GM12801 (cell line): ENCODE results near the gene PAM16.

Experiments
- TF ChIP-seq, protein P1 (sequence below): IDR thresholded peaks from one replicate; pipeline ENCODE4 v1.5.1; 2011; ENCODE audit warnings: control low read depth; ENCODE audit not compliant: insufficient read length; ENCODE audit errors: extremely low read depth

The PAM16 gene

DNA sequence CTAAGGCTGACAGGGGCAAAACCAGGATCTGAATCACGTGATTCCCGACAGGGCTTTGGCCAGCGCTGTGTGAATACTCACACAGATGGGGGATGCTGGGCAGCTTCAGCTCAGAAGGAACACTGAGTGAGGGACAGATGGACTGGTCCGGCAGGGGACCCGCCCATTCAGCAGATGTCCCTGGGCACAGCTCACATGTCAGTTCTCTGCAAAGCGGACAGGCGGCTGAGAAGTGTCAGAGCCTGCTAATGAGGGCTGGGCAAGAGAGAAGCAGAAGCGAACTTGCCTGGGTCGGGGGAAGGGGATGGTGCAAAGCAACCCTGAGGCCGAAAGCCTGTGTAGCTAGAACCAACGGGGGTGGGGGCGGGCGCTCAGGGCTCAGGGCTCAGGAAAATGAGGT is 47.1 kb downstream of the PAM16 start:
- TF ChIP-seq, protein P1, sequence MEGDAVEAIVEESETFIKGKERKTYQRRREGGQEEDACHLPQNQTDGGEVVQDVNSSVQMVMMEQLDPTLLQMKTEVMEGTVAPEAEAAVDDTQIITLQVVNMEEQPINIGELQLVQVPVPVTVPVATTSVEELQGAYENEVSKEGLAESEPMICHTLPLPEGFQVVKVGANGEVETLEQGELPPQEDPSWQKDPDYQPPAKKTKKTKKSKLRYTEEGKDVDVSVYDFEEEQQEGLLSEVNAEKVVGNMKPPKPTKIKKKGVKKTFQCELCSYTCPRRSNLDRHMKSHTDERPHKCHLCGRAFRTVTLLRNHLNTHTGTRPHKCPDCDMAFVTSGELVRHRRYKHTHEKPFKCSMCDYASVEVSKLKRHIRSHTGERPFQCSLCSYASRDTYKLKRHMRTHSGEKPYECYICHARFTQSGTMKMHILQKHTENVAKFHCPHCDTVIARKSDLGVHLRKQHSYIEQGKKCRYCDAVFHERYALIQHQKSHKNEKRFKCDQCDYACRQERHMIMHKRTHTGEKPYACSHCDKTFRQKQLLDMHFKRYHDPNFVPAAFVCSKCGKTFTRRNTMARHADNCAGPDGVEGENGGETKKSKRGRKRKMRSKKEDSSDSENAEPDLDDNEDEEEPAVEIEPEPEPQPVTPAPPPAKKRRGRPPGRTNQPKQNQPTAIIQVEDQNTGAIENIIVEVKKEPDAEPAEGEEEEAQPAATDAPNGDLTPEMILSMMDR: no peak

DNA sequence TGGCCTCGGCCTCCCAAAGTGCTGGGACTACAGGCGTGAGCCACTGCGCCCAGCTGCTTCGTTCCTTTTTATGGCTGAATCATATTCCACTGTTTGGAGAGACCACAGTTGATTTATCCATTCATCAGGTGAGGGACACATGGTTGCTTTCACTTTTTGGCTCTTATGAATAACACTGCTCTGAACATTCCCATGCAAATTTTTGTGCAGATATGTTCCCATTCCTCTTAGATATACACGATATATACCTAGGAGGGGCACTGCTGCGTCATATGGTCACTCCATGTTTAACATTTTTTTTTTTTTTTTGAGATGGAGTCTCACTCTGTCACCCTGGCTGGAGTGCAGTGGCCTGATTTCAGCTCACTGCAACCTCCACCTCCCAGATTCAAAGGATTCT is 49.2 kb downstream of the PAM16 start:
- TF ChIP-seq, protein P1: no peak

DNA sequence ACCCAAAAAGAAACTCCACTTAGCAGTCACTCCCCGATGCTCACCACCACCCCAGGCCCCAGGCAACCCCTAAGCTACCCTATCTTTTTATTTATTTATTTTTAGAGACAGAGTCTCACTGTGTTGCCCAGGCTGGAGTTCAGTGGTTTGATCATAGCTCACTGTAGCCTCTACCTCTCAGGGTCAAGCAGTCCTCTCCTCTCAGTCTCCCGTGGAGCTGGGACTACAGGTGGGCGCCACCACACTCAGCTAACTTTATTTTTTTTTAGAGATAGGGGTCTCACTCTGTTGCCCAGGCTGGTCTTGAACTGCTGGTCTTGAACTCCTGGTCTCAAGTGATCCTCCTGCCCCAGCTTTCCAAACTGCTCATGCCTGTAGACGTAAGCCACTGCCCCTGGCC is 49.9 kb downstream of the PAM16 start:
- TF ChIP-seq, protein P1: no peak

DNA sequence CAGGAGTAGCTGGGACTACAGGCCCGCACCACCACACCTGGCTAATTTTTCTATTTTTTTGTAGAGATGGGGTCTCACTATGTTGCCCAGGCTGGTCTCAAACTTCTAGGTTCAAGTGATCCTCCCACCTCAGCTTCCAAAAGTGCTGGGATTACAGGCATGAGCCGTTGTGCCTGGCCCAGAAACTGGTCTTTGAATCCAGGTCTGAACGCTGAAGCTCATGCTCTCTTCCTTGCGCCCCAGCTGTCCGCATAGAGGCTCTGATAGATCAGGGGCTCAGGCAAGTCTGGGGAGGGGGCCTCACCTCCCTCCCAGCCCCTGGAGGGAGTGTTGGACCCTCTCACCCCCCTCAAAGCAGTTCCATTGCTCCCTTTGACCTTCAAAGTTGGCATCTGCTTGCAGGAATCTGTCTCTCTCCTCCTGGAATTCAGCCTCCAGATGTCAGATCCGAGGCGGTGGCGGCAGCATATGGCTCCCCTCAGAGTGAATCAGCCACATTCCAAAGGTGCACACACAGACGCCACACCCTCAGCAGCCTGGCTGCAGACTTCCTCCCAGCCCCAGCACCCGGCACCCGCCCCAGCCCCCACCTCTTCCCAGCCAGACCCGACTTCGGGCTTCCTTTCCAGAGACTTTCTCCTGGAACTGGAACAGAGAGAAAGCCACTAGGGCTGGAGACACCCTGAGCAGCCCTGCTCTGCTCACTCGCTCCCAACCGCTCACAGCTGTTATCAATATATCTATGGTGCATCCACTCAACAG is 52.2 kb downstream of the PAM16 start:
- TF ChIP-seq, protein P1: no peak

DNA sequence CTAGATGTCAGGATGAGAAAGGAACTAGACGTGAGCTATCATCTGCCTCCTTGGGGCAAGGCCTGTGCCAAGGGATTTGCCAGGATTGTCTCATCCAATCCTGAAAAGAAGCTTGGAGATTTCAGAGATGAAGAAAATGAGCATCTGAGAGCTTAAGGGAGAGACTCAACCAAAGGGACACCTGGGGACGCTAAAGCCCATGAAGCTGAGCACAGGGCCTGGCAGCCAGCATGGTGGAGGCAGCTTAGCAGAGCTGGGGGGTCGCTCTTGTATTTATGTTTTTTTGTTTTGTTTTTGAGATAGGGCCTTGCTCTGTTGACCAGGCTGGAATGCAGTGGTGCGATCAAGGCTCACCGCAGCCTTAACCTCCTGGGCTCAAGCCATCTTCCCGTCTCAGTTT is 53.6 kb downstream of the PAM16 start:
- TF ChIP-seq, protein P1: no peak

DNA sequence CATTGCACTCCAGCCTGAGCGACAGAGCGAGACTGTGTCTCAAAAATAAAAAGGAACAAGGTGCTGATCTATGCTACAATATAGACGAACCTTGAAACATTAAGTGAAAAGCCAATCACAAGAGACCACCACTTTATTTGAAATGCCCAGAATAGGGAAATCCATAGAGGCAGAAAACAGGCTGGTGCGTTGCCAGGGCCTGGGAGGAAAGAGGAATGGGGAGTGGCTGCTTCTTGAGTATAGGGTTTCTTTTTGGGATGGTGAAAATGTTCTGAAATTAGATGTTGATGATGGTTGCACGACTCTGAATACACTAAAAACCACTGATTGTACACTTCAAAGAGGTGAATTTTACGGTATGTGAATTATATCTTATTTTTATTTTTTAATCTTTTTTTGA is 55.5 kb downstream of the PAM16 start:
- TF ChIP-seq, protein P1: no peak

DNA sequence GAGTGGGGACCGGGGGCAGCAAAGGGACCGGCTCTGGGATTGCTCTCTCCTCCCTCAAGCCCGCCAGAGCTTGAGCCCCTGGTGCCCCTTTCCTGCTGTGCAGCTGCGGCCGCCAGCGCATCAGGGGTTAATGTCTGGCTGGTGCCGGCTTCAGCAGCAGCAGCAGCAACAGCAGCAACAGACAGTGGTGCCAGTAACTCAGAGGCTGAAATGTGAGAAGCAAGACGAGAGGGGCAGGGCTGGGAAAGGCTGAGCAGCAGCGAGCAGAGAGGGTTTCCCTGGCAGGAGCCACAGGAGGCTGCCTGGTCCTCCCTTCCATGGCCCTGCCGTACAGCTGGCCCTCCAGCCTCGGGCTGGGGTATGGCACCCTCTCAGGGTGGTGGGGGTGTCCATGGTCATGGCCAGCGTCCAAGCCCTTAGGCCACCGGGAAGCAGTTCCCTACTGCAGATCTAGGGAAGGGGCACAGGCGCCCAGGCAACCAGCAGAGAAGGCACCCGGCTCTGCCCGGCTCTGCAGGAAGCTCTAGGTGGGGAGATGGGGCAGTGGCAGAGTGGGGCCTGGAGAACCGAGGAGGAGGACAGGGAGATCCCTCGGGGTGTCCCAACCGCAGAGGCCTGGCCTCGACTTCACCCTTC is 57.2 kb downstream of the PAM16 start:
- TF ChIP-seq, protein P1: no peak
